GM21423 (cell line): ENCODE results near the gene TRABD2A.

Source experiments
- ATAC-seq: cut with Tn5 transposase; IDR thresholded peaks from one replicate; pipeline ENCODE4 v1.9.1; 2021; ENCODE audit warnings: mild to moderate bottlenecking, moderate library complexity; ENCODE audit not compliant: unreplicated experiment

The TRABD2A gene

GRCh38 chr2:84905181-84906107 lies 24.6 kb upstream of the TRABD2A start, which contains the start of gene TMSB10:
TMSB10 (plus strand) TSS chr2:84905656.
- ATAC-seq: peak; percentile 62

GRCh38 chr2:84904717-84905174 lies 23.9 kb upstream of the TRABD2A start:
- ATAC-seq: no peak

DNA sequence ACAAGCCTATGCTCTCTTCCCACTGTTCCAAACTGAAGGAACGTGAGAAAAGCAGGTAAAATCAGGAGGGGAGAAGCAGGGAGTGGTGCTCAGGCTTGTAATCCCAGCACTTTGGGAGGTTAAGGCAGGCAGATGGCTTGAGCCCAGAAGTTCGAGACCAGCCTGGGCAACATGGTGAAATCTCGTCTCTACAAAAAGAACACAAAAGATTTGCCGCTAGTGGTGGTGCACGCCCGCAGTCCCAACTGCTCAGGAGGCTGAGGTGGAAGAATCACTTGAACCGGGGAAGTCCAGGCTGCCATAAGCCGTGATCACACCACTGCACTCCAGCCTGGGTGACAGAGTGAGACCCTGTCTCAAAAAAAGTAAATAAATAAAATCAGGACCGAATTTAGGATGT lies 23.3 kb upstream of the TRABD2A start:
- no peak for ATAC-seq

DNA sequence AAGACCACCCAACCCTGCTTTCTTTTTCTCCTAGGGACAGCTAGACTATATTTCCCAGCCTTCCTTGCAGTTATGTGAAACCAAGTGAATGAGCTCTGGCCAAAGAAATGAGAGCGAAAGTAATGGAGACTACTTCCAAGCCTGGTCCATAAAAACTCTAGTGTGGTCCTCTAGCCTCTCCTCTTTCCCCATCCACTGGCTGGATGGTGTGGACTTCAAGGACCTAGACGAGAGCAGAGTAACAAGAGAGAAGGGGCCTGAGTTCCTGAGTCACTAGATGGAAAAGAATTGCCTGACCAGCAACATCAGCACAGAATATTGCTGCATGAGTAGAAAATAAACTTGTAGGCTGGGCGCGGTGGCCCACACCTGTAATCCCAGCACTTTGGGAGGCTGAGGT lies 21.6 kb upstream of the TRABD2A start:
- no peak for ATAC-seq

DNA sequence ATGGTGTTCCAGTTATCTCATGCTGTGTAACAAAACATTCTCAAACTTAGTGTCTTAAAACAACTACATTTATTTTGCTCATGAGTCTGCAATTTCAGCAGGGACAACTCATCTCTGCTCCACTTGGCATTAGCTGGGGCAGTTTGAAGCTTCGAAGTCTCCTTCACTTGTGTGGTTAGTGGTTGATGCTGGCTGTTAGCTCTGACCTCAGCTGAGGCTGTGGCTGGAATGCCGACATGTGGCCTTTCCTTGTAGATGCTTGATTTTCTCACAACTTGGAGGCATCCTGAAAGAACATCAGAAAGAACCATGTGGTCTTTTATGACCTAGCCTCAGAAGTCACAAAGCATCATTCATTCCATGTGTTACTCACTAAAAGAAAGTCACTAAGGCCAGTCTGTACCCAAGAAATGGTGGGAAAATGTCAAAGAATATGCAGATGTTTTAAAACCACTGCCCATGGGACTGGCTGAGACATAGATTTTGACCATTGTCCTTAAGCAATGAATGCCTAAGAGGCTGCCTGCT lies 20.8 kb upstream of the TRABD2A start:
- ATAC-seq: no peak

GRCh38 chr2:84900971-84901370 lies 20.1 kb upstream of the TRABD2A start:
- no peak for ATAC-seq

GRCh38 chr2:84899304-84900204 lies 18.7 kb upstream of the TRABD2A start:
- no peak for ATAC-seq

DNA sequence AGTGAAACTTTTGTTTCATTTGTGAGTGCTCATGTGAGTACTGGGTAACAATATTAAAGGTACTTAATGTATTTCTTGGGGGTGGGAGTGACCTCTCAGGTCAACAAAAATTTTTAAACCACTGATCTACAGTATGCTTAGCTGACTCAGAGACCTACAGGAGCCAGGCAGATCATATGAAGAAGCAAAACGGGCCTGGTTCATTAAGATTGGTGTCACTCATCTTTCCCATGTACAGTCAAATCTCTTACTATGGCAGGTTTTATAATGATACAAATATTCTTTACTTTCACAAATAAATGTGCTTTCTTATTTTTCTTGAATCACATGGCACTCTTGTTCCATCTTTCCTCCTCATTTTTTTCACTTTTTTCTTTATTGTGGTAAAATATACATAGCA lies 16.9 kb upstream of the TRABD2A start:
- no peak for ATAC-seq

GRCh38 chr2:84896567-84896966 lies 15.7 kb upstream of the TRABD2A start:
- no peak for ATAC-seq

DNA sequence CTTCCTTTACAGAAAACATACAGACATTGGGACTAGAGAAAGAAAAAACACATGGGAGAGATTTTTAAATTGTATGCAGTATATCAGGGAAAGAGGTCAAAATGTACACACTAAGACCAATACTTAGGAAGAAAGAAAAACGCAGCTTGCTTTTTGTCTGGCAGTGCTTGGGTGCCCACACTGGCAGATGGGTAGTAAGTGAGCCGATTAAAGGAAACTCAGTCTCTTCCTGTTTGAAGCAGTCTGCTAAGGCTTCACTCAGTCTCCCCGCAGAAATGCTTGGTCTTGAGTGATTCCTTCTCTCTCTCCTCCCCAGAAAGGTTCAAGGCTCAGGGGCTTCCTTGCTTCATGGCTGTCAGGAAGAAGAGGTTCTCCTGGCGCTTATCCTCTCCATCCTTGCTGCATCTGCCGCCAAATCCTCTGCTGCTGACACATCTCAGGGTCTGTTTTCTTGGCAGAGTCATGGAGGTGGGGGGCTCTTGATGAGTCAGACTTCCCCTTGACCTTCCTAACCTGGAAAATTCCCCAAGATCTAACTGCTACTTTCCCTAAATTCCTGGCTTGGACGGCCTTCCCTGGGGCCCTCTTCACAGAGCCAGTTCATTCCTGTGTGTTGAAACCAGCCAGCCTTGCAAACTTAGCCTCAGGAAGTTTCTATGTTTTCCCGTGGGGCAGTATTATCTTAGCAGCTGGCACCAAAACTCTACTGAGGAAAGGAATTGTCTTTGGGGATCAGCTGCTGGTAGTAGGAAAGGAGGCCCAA lies 14.1 kb upstream of the TRABD2A start:
- ATAC-seq: peak; percentile 29

DNA sequence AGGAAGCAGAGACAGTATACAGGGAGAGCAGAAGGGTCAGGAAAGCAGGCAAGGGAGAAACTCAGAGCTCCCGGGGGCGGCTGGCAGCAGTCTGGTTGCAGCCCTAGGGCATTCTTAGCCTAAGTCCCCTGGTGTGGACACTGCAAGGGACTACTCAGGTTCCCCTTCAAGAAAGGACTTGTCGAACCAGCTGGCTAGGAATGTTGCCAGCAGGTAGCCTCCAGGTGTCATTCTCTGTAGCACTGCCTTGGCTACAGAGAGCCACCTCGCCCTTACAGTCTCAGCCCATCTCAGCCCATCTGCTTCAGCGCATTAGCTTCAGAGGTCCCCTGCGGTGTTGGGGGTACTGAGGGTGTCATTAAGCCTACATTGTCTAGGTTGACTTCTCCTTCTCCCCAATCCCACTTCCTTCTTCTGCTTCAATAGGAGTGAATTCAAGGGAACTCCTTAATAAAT lies 13.3 kb upstream of the TRABD2A start:
- no peak for ATAC-seq

DNA sequence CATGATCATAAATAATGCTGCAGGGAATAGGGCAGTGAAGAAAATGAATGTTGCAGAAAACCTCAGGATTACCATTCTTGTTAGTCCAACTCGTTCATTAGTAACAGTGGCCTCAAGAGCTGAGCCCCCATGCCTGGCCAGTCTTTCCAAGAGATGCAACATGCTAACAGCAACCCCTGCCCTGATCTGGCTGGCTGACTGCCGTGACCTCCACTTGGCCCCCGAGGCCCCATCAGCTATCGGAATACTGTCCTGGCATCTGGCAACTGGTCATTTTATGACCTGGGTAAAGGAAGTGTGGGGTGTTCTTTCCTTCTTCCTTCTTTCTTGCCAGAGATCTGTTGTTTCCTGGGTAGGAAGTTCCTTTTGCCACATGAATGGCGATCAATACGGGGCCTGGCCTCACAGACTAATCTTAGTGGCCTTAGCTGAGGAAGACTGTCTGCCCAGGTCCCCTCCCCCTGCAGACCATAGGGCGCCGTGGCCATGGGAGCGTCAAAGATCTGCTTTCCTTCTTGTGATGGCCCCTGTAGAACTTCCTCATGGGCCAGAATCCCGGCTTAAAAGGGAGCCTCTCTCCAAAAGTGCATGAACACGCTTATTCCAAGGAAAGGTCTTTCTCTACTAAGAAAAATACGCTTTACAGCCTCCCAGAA lies 10.6 kb upstream of the TRABD2A start:
- no peak for ATAC-seq

- no peak for ATAC-seq
These were observed 8.4 kb upstream of the TRABD2A start for GRCh38 chr2:84889332-84889731.

- ATAC-seq: peak; percentile 98
These were observed 7.8 kb upstream of the TRABD2A start for GRCh38 chr2:84888401-84889276.

DNA sequence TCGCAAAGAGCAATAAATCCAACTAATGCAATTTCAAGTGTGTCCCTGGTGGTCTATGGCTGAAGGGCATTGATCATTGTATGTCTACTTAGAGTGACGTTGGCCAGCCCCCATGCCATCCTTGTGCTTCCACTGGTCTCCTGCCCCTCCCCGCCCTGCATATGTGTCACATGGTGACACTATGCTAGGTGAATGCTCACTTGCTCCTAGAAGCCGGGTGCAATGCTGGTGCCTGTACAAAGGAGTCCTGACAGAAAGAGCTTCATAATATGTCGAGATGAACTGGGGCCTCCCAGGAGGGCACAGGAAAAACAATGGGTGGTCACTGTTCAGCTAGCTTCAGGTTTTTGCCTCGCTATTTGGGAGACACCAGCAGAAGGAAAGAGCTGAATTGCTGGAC lies 5.9 kb upstream of the TRABD2A start:
- no peak for ATAC-seq

- ATAC-seq: no peak
These were observed 4.2 kb upstream of the TRABD2A start for GRCh38 chr2:84885111-84885510.

DNA sequence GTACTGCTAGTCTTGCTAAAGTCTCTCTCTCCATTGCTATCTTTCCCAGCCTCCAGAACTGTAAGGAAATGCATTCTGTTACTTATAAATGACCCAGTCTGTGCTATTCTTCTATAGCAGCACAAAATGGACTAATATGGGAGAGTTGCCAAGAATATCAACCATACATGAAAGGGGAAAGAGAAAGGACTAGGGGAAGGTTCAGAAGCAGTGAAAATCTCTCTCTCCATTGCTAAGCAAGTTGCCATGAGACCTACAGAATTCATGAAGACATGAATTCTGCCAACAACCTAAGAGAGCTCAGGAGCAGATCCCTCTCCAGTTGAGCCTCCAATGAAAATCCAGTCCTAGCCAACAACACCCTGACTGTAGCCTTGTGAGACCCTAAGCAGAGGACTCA lies 3.6 kb upstream of the TRABD2A start:
- ATAC-seq: no peak

DNA sequence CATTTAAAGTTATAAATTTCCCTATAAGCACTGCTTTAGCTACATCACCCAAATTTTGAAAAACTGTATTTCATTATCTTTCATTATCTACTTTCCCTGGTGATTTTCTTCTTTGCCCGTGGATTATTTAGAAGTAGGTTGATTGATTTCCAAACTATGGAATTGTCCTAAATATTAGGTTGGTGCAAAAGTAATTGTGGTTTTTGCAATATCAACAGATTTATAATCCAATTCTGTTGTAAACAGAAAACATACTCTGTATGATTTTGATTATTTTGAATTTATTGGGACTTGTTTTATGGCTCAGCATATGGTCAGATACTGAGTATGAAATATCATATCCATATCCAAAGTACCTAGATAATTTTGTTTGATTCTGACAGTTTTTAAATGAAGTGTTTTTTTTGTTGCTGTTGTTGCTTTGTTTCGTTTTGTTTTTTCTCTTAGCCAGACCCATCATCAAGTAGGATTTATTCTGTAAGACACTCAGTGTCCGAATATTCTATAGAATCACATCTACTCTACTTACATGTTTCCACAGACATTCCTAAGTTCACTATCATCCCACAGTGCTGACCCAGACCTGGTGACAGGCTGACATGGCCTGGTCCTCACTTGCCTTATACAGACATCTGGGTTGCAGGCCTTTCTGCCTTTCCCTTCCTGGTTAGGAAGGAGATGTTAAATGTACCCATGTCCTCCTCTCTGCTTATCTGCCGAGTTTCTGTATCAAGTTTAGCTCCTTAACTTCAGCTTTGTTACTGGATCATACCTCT lies 2.1 kb upstream of the TRABD2A start:
- no peak for ATAC-seq
